Natural killer cell (primary cell): Measurements from ENCODE around the gene RAD23A. TPM values are rescaled to one million over a fixed set of nuclear protein-coding genes. Genes with fewer than 3 reads are reported as not detected.

ENCODE experiments used
- ATAC-seq, 3 donors: fragments of 150-1000 bp in 2 of 3; fragments of 200-7000 bp in 1 of 3; cut with Tn5 transposase; 1 replicate in 1 of 3; 2 replicates in 2 of 3; pipeline ENCODE4 v1.10.0; 2021; ENCODE audit warnings: mild to moderate bottlenecking in 2 of 3, moderate library complexity in 2 of 3
- DNase-seq, 2 donors: peaks; one replicate each; pipeline versions ENCODE4 v3.0.0 to v3.0.0-alpha.2; 2013 to 2021; ENCODE audit warnings: mixed read lengths in 1 of 2
- H3K27ac ChIP-seq: one replicate; pipeline ENCODE4 v1.5.1; 2013; ENCODE audit warnings: mild to moderate bottlenecking, low read length
- H3K27me3 ChIP-seq: one replicate; pipeline ENCODE4 v1.6.1; 2013; ENCODE audit warnings: low read length; ENCODE audit not compliant: control insufficient read depth, insufficient read depth
- H3K36me3 ChIP-seq: one replicate; pipeline ENCODE4 v1.6.1; 2013; ENCODE audit warnings: low read length; ENCODE audit not compliant: control insufficient read depth, insufficient read depth
- H3K4me1 ChIP-seq: one replicate; pipeline ENCODE4 v1.6.1; 2013; ENCODE audit warnings: low read length; ENCODE audit not compliant: control insufficient read depth, insufficient read depth
- H3K4me3 ChIP-seq: one replicate; pipeline ENCODE4 v1.5.1; 2013; ENCODE audit warnings: low read length
- H3K9me3 ChIP-seq: one replicate; pipeline ENCODE4 v1.6.1; 2013; ENCODE audit warnings: low read length; ENCODE audit not compliant: control insufficient read depth, insufficient read depth
- H3K27ac Mint-ChIP-seq, 2 donors: one replicate each; pipeline ENCODE4 v1.8.0; 2022; ENCODE audit warnings: mild to moderate bottlenecking in 2 of 2, mixed read lengths in 2 of 2, moderate library complexity in 1 of 2
- H3K27me3 Mint-ChIP-seq, 2 donors: one replicate each; pipeline ENCODE4 v1.8.0; 2022; ENCODE audit warnings: low read depth in 2 of 2, mixed read lengths in 2 of 2
- H3K36me3 Mint-ChIP-seq: one replicate; pipeline ENCODE4 v1.8.0; 2022; ENCODE audit warnings: mixed read lengths
- H3K4me1 Mint-ChIP-seq, 2 donors: one replicate each; pipeline ENCODE4 v1.8.0; 2022; ENCODE audit warnings: mixed read lengths in 2 of 2
- H3K4me3 Mint-ChIP-seq: one replicate; pipeline ENCODE4 v1.8.0; 2022; ENCODE audit warnings: mild to moderate bottlenecking, moderate library complexity, mixed read lengths
- H3K9me3 Mint-ChIP-seq, 2 donors: one replicate each; pipeline ENCODE4 v1.8.0; 2022; ENCODE audit warnings: mixed read lengths in 2 of 2
- CTCF ChIP-seq: fragments of 200-600 bp; IDR thresholded peaks from one replicate; pipeline ENCODE4 v1.8.0; 2022; ENCODE audit warnings: antibody characterized with exemption
- WGBS: methylation state at CpG from one replicate; pipeline ENCODE4 v1.1.7; 2013; ENCODE audit warnings: missing lambda C conversion rate; ENCODE audit not compliant: insufficient coverage; 5-methylcytosine and 5-hydroxymethylcytosine counted together
- intact Hi-C: fragments of 100-400 bp; cut with micrococcal nuclease; formaldehyde crosslinking; loops from one replicate; pipeline ENCODE4 v1.14.2; 2022
- total RNA-seq, 4 donors: library from RNA; stranded (reverse); fragments of 120-200 nt in 1 of 4; gene quantifications; one replicate each; pipeline versions ENCODE4 v1.2.3 to v1.2.4, GENCODE V29; 2013 to 2022

RAD23A gene
- total RNA-seq, 3 donors from 2014 or later (not counting 1 experiment from before 2014, with no cell fraction given), result 79.2 to 81.2 (median 80.3) TPM

GRCh38 chr19:12969292-12969988 is 23.8 kb downstream of the RAD23A start, which contains the start of gene DAND5:
Gene DAND5 (plus strand): TSS chr19:12969576. CDS start chr19:12969661, 85 bp downstream.
- Histone ChIP-seq H3K27ac (no peak within 1 kb of the TSS), H3K4me3 (no peak within 1 kb of the TSS), H3K9me3 (no peaks in the 10 kb centered on the region), H3K36me3 (no peaks in the 10 kb centered on the region), H3K4me1 (peaks cover 11% of the 10 kb centered on the region), H3K27me3 (no peaks in the 10 kb centered on the region)
- no peak within 1 kb of the TSS for H3K27ac Mint-ChIP-seq
- H3K4me3 Mint-ChIP-seq, result no peak within 1 kb of the TSS
- H3K27me3 Mint-ChIP-seq, result no peaks in the 10 kb centered on the region
- H3K36me3 Mint-ChIP-seq, result no peaks in the 10 kb centered on the region
- peaks cover 5 to 12% of the 10 kb centered on the region in 2 donors for H3K4me1 Mint-ChIP-seq
- 71% methylated on average over 14 of the region's 14 CpGs for WGBS
- TF ChIP-seq CTCF, result no peak
- no peak for DNase-seq
- ATAC-seq, result no peak
- intact Hi-C loops, result no loop called here
- no peaks in the 10 kb centered on the region for H3K9me3 Mint-ChIP-seq

- Histone ChIP-seq H3K4me1 (peaks cover 5% of the 10 kb centered on the region), H3K9me3 (no peaks in the 10 kb centered on the region), H3K4me3 (no peak overlapping the region), H3K27me3 (no peaks in the 10 kb centered on the region), H3K36me3 (no peaks in the 10 kb centered on the region), H3K27ac (no peak overlapping the region)
- whole genome bisulfite sequencing, result 91% methylated on average over 7 of the region's 7 CpGs
- Mint-ChIP-seq H3K36me3 (no peaks in the 10 kb centered on the region), H3K9me3 (no peaks in the 10 kb centered on the region), H3K27ac (no peak overlapping the region), H3K27me3 (no peaks in the 10 kb centered on the region), H3K4me1 (peaks cover under 1 to 6% of the 10 kb centered on the region in 2 donors), H3K4me3 (no peak overlapping the region)
- ATAC-seq (no peak), DNase-seq (no peak)
- intact Hi-C loops, result no loop called here
- no peak for TF ChIP-seq CTCF
Observed at GRCh38 chr19:12970070-12970820, 24.6 kb downstream of the RAD23A start.

GRCh38 chr19:12973236-12973635 is 27.6 kb downstream of the RAD23A start:
- no peaks in the 10 kb centered on the region for H3K4me1 ChIP-seq
- no peak overlapping the region for H3K27ac ChIP-seq
- Mint-ChIP-seq H3K27me3 (peaks cover 8 to 9% of the 10 kb centered on the region in 2 donors), H3K36me3 (no peaks in the 10 kb centered on the region), H3K4me1 (peaks cover 6% of the 10 kb centered on the region in 2 donors), H3K9me3 (no peaks in the 10 kb centered on the region), H3K4me3 (no peak overlapping the region), H3K27ac (no peak overlapping the region)
- H3K9me3 ChIP-seq, result no peaks in the 10 kb centered on the region
- H3K36me3 ChIP-seq, result no peaks in the 10 kb centered on the region
- intact Hi-C loops, result no loop called here
- DNase-seq (no peak), ATAC-seq (no peak)
- peaks cover 3% of the 10 kb centered on the region for H3K27me3 ChIP-seq
- no peak overlapping the region for H3K4me3 ChIP-seq
- WGBS, result 94% methylated on average over 16 of the region's 16 CpGs
- no peak for TF ChIP-seq CTCF
